Fibroblast of villous mesenchyme (primary cell): ENCODE data around the gene SIAH3. TPM values are rescaled to one million over a fixed set of nuclear protein-coding genes. Genes with fewer than 3 reads are reported as not detected.
"Not testable (repeated sequence)": the region's sequence is repeated elsewhere in the genome, so short reads cannot be mapped to it uniquely, and the experiment has no call there.

ENCODE experiments used
- DNase-seq: peaks from one replicate; pipeline ENCODE4 v3.0.0-alpha.2; 2010; ENCODE audit warnings: low read depth
- H3K4me3 ChIP-seq: 2 replicates; pipeline ENCODE4 v1.5.1; 2011; ENCODE audit warnings: low read depth, mild to moderate bottlenecking, low read length
- total RNA-seq: library from RNA; depleted of rRNA; stranded (reverse); fragments of >200 nt; gene quantifications from 2 replicates; pipeline ENCODE4 v1.2.3, GENCODE V29; 2012
- TF ChIP-seq, protein P1 (sequence below): IDR thresholded peaks from 2 replicates; pipeline ENCODE4 v1.5.1; 2012; ENCODE audit warnings: low read depth, mild to moderate bottlenecking, low read length; ENCODE audit not compliant: insufficient read depth

The SIAH3 gene
- total RNA-seq, 1 donor, result under 0.01 TPM

DNA sequence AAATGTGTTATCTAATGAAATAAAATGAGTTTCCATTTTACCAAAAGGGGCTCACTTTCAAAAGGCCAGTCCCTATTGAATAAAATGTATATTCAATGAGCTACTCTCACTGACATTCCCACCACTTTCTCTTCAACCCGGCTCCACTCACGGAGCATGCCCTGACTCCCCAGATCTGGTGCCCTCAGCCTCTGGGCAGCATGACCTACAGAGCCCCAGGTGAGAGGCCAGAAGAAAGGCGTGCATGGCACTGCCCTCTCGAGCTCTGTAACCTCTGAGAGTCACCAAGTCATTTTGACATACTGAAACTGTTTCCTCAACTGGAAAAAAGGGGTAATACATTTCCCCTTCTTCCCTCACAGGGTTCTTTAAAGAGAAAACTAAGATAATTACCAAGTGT, 25.2 kb upstream of the SIAH3 start:
- TF ChIP-seq, protein P1, sequence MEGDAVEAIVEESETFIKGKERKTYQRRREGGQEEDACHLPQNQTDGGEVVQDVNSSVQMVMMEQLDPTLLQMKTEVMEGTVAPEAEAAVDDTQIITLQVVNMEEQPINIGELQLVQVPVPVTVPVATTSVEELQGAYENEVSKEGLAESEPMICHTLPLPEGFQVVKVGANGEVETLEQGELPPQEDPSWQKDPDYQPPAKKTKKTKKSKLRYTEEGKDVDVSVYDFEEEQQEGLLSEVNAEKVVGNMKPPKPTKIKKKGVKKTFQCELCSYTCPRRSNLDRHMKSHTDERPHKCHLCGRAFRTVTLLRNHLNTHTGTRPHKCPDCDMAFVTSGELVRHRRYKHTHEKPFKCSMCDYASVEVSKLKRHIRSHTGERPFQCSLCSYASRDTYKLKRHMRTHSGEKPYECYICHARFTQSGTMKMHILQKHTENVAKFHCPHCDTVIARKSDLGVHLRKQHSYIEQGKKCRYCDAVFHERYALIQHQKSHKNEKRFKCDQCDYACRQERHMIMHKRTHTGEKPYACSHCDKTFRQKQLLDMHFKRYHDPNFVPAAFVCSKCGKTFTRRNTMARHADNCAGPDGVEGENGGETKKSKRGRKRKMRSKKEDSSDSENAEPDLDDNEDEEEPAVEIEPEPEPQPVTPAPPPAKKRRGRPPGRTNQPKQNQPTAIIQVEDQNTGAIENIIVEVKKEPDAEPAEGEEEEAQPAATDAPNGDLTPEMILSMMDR, result no peak
- H3K4me3 ChIP-seq, result no peak overlapping the region
- no peak for DNase-seq

DNA sequence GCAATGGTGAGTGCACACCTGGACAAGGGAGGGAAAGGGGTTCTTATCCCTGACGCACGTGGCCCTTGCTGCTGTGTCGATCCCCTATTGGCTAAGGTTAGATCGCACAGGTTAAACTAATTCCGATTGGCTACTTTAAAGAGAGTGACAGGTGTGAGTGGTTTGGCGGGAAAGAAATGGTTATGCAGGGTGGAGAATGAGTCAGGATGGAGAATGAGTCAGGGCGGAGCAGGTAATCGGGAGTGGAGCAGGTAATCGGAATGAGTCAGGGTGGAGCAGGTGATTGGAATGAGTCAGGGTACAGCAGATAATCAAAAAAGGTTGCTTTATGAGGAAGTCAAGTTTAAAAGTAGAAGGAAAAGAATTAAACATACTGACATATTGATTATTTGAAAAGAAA, 24.4 kb upstream of the SIAH3 start:
- DNase-seq, result no peak
- TF ChIP-seq, protein P1, result no peak
- H3K4me3 ChIP-seq, result no peak overlapping the region

DNA sequence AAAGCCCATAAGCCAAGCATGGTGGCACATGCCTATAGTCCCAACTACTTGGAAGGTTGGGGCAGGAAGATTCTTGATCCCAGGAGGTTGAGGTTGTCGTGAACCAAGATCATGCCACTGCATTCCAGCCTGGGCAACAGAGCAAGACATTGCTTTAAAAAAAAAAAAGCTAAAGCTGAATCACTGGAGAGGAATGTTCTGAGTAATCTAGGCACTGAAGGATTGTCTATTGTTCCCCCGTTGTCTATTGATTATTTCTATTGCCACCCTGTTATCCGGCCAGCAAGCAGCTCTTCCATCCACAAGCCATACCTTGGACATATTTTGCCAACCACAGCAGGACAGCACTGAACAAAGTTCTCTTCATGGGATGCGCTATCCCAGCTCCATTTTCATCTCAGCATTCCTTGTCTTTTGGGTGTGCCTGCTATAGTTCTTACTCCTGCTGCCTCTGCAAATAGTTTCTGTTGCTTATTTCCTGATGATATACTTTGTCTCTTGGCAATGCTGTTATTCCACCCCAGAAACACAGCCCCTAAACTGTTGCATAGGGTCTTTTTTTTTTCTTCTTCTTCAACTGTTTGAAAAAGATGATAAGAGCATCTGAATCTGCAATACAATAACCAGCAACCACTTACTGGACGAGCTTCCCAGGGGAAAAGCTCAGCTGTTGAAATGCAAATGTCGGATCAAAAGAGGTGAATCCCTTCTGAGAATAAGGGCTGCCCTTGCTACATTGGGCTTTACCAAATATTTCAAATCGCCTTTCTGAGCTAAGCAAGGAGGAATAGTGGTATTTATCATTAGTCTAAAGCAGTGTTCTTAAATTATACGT, 22.2 kb upstream of the SIAH3 start:
- H3K4me3 ChIP-seq, result no peak overlapping the region
- no peak for DNase-seq
- TF ChIP-seq, protein P1, result no peak

DNA sequence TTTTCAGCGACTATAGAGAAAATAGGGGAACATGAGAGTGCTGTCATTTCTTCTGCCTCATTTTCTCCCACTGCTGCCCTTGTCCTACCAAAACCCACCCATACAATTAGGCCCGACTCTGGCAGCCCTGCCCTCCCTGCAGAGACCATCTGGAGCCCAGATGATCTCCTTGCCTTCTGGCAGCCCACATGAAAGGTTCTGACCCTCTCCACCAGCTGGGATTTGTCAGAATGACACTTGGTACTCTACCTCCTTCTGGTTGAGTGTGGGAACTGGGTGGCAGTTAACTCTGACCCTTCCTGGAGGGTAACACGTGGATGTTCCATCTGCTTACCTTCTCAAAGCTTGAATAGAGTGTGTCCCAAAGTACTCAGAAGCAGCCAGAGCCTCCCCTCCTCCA, 21.0 kb upstream of the SIAH3 start:
- DNase-seq, result peak; percentile 33
- H3K4me3 ChIP-seq, result no peak overlapping the region
- TF ChIP-seq, protein P1, result no peak

DNA sequence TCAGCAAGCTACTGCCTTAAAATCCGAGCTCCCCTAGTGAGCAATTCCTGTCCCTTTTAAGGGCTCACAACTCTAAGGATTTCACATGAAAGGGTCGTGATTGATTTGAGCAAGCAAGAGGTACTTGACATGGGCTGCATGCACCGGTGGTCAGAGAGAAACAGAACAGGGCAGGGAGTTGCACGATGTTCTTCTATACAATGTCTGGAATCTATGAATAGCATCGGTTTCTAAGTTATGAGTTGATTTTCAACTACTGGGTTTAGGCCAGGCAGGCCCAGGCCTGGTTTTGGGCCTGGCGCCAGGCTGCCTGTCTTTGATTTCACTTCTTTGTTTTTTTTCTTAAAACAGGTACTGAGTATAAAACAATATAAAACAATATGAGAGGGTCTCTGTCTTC, 19.6 kb upstream of the SIAH3 start:
- not testable (repeated sequence) for DNase-seq, H3K4me3 ChIP-seq

DNA sequence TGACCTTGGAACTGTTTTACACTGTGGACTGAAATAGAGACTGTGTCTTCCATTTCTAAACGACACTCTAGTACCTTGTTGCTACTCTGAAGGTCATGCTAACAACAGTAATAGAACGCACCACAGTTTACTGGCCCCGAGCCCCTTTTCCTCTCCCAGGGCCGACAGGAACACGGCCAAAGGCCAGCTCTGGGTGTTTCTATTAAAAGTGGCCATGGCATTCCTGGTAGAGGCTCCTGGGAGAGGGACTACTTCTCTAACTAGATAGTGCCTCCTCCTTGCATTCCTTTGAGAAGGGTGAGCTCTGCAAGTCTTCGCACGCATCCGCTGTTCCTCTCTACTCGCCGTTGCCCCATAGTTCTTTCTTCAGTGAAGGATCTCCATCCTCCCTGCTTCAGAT, 18.7 kb upstream of the SIAH3 start:
- H3K4me3 ChIP-seq, result no peak overlapping the region
- DNase-seq, result no peak
- TF ChIP-seq, protein P1, result no peak

DNA sequence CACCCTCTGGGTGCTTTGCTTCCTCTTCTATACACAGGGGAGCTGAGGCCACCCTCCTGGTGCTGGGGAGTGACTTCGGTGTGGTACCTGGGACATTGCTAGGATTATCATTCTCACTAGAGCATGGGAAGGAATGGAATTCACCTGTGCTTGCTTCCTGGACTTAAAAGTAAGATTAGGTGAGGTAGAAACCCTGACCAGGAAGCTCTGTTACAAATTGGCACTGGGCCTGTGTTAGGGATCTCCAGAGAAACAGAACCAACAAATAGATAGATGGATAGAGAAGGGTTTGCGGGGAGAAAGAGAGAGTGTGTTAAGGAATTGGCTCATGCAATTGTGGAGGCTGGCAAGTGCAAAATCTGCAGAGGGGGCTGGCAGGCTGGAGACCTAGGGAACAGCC, 13.9 kb upstream of the SIAH3 start:
- TF ChIP-seq, protein P1, result no peak
- no peak overlapping the region for H3K4me3 ChIP-seq
- no peak for DNase-seq
